PC-3 (cell line): ENCODE results near the gene RBBP5. TPM values are rescaled to one million over a fixed set of nuclear protein-coding genes. Genes with fewer than 3 reads are reported as not detected.

Experiments
- ATAC-seq: fragments of 200-7000 bp; cut with Tn5 transposase; 2 replicates; pipeline ENCODE4 v1.9.1; 2020; ENCODE audit warnings: mild to moderate bottlenecking, moderate library complexity
- BruUV-seq: library from RNA; stranded (reverse); fragments of 400-500 nt; replicated peaks from 2 replicates; lab custom pipeline; 2021; lab: Mats Ljungman, UMichigan
- CTCF ChIA-PET: fragments of 300-600 bp; sonication (Branson Sonifier 250); formaldehyde crosslinking; loops from one replicate; lab custom pipeline; 2022; ENCODE audit warnings: antibody characterized with exemption; lab: Charles Lee
- POLR2A ChIA-PET: fragments of 300-600 bp; sonication (Branson Sonifier 250); formaldehyde crosslinking; loops from one replicate; lab custom pipeline; 2022; ENCODE audit warnings: antibody characterized with exemption; ENCODE audit not compliant: unreplicated experiment; lab: Charles Lee
- DNase-seq: peaks from one replicate; pipeline ENCODE4 v3.0.0-alpha.2; 2015
- H2AFZ ChIP-seq: fragments of 300-600 bp; sonication (generic); 2 replicates; pipeline ENCODE4 v1.6.0; 2016; ENCODE audit warnings: antibody characterized with exemption, low read length
- H3F3A ChIP-seq: fragments of 300-600 bp; sonication (generic); one replicate; pipeline ENCODE4 v1.6.0; 2017; ENCODE audit warnings: antibody characterized with exemption, low read length, control low read depth, mild to moderate bottlenecking; ENCODE audit not compliant: unreplicated experiment
- H3K27ac ChIP-seq: fragments of 300-600 bp; sonication (generic); 2 replicates; pipeline ENCODE4 v1.5.1; 2016; ENCODE audit warnings: mild to moderate bottlenecking, low read length
- H3K27me3 ChIP-seq: fragments of 300-600 bp; sonication (generic); 2 replicates; pipeline ENCODE4 v1.6.1; 2016; ENCODE audit warnings: low read length, mixed read lengths
- H3K36me3 ChIP-seq: fragments of 300-600 bp; sonication (generic); 2 replicates; pipeline ENCODE4 v1.6.1; 2016; ENCODE audit warnings: low read depth, mixed run types, low read length, mixed read lengths
- H3K4me1 ChIP-seq: fragments of 300-600 bp; sonication (generic); 2 replicates; pipeline ENCODE4 v1.5.1; 2016; ENCODE audit warnings: low read length; ENCODE audit not compliant: insufficient read depth
- H3K4me2 ChIP-seq: fragments of 300-600 bp; sonication (generic); 2 replicates; pipeline ENCODE4 v1.6.0; 2016; ENCODE audit warnings: low read length
- H3K4me3 ChIP-seq: fragments of 300-600 bp; sonication (generic); 2 replicates; pipeline ENCODE4 v1.5.1; 2016; ENCODE audit warnings: mild to moderate bottlenecking, low read length, mixed read lengths
- H3K79me2 ChIP-seq: fragments of 300-600 bp; sonication (generic); 2 replicates; pipeline ENCODE4 v1.6.1; 2017; ENCODE audit warnings: low read length, mixed read lengths
- H3K9ac ChIP-seq: fragments of 300-600 bp; sonication (generic); 2 replicates; pipeline ENCODE4 v1.6.0; 2016; ENCODE audit warnings: mild to moderate bottlenecking, low read length
- H3K9me2 ChIP-seq: fragments of 300-600 bp; sonication (generic); replicated peaks from 2 replicates; pipeline ENCODE4 v1.6.1; 2016; ENCODE audit warnings: mixed run types, low read length, mixed read lengths
- H3K9me3 ChIP-seq: fragments of 300-600 bp; sonication (generic); 2 replicates; pipeline ENCODE4 v1.6.1; 2016; ENCODE audit warnings: low read length, mixed read lengths
- H4K20me1 ChIP-seq: fragments of 300-600 bp; sonication (generic); 2 replicates; pipeline ENCODE4 v1.6.1; 2016; ENCODE audit warnings: low read length, mixed read lengths
- CTCF ChIP-seq: fragments of 300-600 bp; sonication (generic); conservative IDR thresholded peaks from 2 replicates; pipeline ENCODE4 v1.5.1; 2017; ENCODE audit warnings: antibody characterized with exemption, low read depth, mild to moderate bottlenecking, low read length
- EZH2 ChIP-seq: fragments of 300-600 bp; sonication (generic); IDR thresholded peaks from one replicate; pipeline ENCODE4 v1.6.1; 2017; ENCODE audit warnings: antibody characterized with exemption, mild to moderate bottlenecking, low read length; ENCODE audit not compliant: unreplicated experiment
- EZH2phosphoT487 ChIP-seq: fragments of 300-600 bp; sonication (generic); IDR thresholded peaks from 2 replicates; pipeline ENCODE4 v1.6.1; 2018; ENCODE audit warnings: mild to moderate bottlenecking, antibody characterized with exemption, low read length, borderline replicate concordance
- intact Hi-C: fragments of 100-400 bp; cut with micrococcal nuclease; formaldehyde crosslinking; loops from 2 replicates; pipeline ENCODE4 v1.9.0; 2023
- total RNA-seq: library from RNA; depleted of rRNA; stranded (reverse); fragments of >200 nt; gene quantifications from 2 replicates; pipeline ENCODE4 v1.2.3, GENCODE V29; 2014

Gene RBBP5
- total RNA-seq, 1 experiment from 2014 or later = 41.7 TPM

GRCh38 chr1:205074084-205074483 is 47.7 kb downstream of the RBBP5 start:
- DNase-seq = no peak
- no peak overlapping the region for H3K27ac ChIP-seq
- intact Hi-C loops = no loop called here
- H3K9ac ChIP-seq = no peak overlapping the region
- H3K4me3 ChIP-seq = no peak overlapping the region
- H3K27me3 ChIP-seq = no peaks in the 10 kb centered on the region
- H4K20me1 ChIP-seq = no peaks in the 10 kb centered on the region
- no peak for ATAC-seq
- H3K4me2 ChIP-seq = no peak overlapping the region
- H3K9me3 ChIP-seq = no peaks in the 10 kb centered on the region
- H3K79me2 ChIP-seq = no peaks in the 10 kb centered on the region
- BruUV-seq = no TSS peak
- H3K4me1 ChIP-seq = peaks cover 10% of the 10 kb centered on the region; the same call in 1 of the 2 replicates
- no peaks in the 10 kb centered on the region for H3F3A ChIP-seq
- H2AFZ ChIP-seq = no peak overlapping the region
- ChIA-PET POLR2A (no interaction called here), CTCF (no interaction called here)
- no peaks in the 10 kb centered on the region for H3K36me3 ChIP-seq
- no peaks in the 10 kb centered on the region for H3K9me2 ChIP-seq
- TF ChIP-seq CTCF (no peak), EZH2 (no peak), EZH2phosphoT487 (no peak)

GRCh38 chr1:205073511-205073910 is 48.3 kb downstream of the RBBP5 start:
- H3K4me2 ChIP-seq = no peak overlapping the region
- POLR2A ChIA-PET = no interaction called here
- CTCF ChIA-PET = no interaction called here

More at GRCh38 chr1:205073511-205073910, 48.3 kb downstream of the RBBP5 start:
- ATAC-seq = 0 out of 2 replicates have a peak, but pooled peaks have one; percentile 16
- Histone ChIP-seq H3K27ac (no peak overlapping the region), H2AFZ (no peak overlapping the region), H3K9me2 (no peaks in the 10 kb centered on the region), H3K79me2 (no peaks in the 10 kb centered on the region), H3K36me3 (no peaks in the 10 kb centered on the region), H3K9me3 (no peaks in the 10 kb centered on the region), H3F3A (no peaks in the 10 kb centered on the region), H3K27me3 (no peaks in the 10 kb centered on the region), H3K4me3 (no peak overlapping the region), H3K9ac (no peak overlapping the region), H3K4me1 (peaks cover 10% of the 10 kb centered on the region; the same call in 1 of the 2 replicates), H4K20me1 (no peaks in the 10 kb centered on the region)
- TF ChIP-seq EZH2 (no peak), EZH2phosphoT487 (no peak), CTCF (no peak)
- no TSS peak for BruUV-seq
- DNase-seq = peak; percentile 40
- intact Hi-C loops = no loop called here
